Measurements from ENCODE around the gene JAKMIP1. TPM values are rescaled to one million over a fixed set of nuclear protein-coding genes. Genes with fewer than 3 reads are reported as not detected.

JAKMIP1 gene
- total RNA-seq, 1 donor: not detected

DNA sequence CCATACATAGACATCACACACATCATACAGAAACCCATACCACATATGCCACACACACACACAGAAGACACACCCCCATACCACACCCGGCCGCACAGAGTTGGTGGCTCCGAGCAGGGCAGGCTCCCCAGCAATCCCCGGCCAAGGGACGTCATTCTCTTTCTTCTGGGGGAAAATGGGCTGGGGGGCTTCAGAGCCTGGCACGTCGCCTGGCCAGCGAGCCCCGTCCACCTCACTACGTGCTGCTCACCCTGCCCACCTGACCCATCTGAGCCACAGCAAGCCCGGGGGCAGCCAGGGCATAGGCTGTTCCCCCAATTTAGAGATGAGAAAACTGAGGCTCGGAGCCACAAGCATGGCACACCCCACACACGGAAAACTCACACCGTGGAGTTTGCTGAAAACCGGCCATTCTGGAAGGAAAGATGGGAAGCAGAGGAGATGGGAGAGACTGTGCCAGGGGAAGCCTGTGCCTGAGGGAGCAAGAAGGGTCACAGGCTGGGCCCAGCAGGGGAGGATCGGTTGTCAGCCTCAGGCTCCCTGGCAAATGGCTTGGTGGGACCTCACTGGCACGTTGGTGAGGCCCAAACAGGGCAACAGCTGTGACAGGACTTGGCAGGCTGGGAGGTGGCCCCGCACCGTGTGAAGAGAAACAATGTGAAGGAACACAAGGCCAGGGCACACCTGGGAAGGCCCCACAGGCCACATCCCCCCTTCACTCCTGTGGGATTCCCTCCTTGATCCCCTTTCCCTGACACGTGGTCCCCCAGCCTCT, 73.2 kb downstream of the JAKMIP1 start:
- no peak for DNase-seq (ENCODE audit: low read depth)
- TF ChIP-seq, protein P1, sequence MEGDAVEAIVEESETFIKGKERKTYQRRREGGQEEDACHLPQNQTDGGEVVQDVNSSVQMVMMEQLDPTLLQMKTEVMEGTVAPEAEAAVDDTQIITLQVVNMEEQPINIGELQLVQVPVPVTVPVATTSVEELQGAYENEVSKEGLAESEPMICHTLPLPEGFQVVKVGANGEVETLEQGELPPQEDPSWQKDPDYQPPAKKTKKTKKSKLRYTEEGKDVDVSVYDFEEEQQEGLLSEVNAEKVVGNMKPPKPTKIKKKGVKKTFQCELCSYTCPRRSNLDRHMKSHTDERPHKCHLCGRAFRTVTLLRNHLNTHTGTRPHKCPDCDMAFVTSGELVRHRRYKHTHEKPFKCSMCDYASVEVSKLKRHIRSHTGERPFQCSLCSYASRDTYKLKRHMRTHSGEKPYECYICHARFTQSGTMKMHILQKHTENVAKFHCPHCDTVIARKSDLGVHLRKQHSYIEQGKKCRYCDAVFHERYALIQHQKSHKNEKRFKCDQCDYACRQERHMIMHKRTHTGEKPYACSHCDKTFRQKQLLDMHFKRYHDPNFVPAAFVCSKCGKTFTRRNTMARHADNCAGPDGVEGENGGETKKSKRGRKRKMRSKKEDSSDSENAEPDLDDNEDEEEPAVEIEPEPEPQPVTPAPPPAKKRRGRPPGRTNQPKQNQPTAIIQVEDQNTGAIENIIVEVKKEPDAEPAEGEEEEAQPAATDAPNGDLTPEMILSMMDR (IDR thresholded peaks at IDR 0.05; ENCODE audit: insufficient read depth, low read depth, low read length): no peak
- H3K4me3 ChIP-seq (ENCODE audit: low read depth, low read length): no peak overlapping the region

DNA sequence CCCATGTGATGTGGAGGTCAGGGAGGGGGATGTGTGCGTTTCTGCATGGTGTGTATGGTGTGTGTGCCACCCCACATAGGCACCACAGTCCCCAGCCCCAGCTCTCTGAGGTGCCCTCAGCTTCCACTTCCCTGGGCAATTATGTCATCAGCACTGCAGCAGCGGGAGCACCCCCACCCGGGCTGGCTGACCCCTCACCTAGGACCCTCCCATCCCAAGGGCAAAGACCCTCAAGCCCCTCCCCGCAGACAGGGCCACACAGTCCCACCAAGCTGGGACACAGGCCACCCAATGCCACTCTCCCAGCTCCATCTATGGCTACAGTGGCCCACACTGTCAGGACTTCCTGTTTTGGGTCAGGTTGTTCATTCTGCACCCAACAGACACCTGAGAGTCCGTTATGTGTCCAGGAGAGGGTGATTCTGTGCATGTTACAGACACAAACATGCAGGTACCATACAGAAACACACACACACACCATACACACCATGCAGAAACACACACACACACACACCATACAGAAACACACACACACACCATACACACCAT, 75.2 kb downstream of the JAKMIP1 start:
- TF ChIP-seq, protein P1 (IDR thresholded peaks at IDR 0.05; ENCODE audit: insufficient read depth, low read depth, low read length): no peak
- H3K4me3 ChIP-seq (ENCODE audit: low read depth, low read length): no peak overlapping the region
- DNase-seq (ENCODE audit: low read depth): no peak

DNA sequence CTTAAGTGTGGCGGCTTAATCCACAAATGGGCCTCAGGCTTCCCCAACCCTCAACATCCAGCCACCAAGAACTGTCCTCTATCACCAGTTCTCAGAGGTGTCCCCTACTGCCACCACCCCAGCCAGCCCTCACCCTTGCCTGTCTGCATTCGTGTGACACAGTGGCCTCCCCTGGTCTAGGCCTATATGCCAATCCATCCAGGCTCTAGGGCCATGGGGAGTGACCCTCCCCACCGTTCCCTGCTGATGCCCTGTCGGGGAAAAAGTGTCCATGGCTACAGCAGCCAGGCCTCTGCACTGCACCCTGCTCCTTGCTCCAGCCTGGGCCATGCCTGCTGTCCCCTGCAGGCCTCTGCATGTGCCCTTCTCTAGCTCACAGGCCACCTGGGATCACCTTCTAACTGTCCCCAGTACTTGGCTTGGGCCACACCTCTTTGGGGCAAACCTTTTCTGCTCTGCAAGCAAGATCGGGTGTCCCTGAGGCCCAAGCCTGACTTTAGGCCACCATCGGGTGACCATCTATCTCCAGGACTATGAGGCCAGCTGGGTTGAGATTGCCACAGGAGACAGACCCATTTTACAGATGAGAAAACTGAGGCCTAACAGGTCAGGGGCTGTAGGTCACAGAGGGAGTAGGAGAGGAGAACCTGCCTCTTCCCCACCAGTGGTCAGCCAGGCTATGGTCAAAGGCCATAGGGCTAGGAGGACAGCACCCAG, 75.8 kb downstream of the JAKMIP1 start:
- H3K4me3 ChIP-seq (ENCODE audit: low read depth, low read length): no peak overlapping the region
- DNase-seq (ENCODE audit: low read depth): no peak
- TF ChIP-seq, protein P1 (IDR thresholded peaks at IDR 0.05; ENCODE audit: insufficient read depth, low read depth, low read length): no peak

DNA sequence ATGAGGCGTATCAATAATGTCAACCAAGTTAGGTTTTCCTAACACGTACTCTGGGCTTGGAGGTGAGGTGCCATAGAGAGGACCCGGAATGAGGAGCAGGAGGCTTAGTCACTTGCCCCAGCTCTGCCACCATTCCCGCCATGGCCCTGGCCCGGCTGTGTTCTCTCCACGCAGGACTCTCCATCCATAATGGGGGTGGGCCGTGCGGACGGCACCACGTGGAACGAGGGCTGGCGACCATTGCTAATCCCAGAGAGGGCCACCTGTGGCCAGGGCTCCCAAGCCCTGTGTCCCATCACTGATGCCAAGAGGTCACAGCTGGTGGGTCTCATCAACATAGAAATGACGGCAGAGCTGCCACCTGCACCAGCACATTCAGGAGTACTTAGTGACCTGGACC, 76.4 kb downstream of the JAKMIP1 start:
- H3K4me3 ChIP-seq (ENCODE audit: low read depth, low read length): no peak overlapping the region
- DNase-seq (ENCODE audit: low read depth): no peak
- TF ChIP-seq, protein P1 (IDR thresholded peaks at IDR 0.05; ENCODE audit: insufficient read depth, low read depth, low read length): no peak

DNA sequence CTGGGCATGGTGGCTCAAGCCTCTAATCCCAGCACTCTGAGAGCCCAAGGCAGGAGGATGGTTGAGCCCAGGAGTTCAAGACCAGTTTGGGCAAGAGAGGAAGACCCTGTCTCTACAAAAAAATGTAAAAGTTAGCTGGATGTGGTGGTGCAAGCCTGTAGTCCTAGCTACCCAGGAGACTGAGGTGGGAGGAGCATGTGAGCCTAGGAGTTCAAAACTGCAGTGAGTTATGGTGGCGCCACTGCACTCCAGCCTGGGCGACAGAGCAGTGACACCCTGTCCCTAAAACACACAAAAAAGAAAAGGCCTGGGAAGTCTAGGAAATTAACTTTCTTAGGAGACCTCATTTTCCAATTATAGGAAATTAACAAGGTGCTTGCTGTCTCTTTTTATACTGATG, 76.8 kb downstream of the JAKMIP1 start:
- TF ChIP-seq, protein P1 (IDR thresholded peaks at IDR 0.05; ENCODE audit: insufficient read depth, low read depth, low read length): no peak
- H3K4me3 ChIP-seq (ENCODE audit: low read depth, low read length): no peak overlapping the region
- DNase-seq (ENCODE audit: low read depth): no peak

DNA sequence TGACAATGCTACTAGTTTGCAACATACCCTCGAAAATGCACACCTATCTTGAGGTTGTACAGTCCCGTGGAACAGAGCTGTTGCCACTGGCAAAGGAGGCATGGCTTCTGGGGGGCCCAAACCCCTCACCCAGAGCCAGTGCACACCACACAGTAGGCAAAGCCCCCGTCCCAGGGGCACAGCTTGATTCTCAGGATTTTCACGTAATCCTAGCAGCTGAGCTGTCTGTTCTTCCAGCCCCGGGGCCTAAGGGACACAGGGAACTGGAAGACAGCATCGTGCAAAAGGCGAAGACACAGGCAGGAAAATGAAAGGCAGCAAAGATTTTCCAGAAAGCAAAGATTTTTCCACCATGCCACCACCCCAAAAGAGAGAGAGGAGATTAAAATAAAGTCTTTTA, 77.2 kb downstream of the JAKMIP1 start:
- DNase-seq (ENCODE audit: low read depth): no peak
- no peak overlapping the region for H3K4me3 ChIP-seq (ENCODE audit: low read depth, low read length)
- TF ChIP-seq, protein P1 (IDR thresholded peaks at IDR 0.05; ENCODE audit: insufficient read depth, low read depth, low read length): no peak
